NCI-H1694 treated with DMSO at 0.1 percent for 48 hours (cell line): ENCODE results near the gene CCDC148.
"Not testable (repeated sequence)": the region's sequence is repeated elsewhere in the genome, so short reads cannot be mapped to it uniquely, and the experiment has no call there.

Experiments
- DNase-seq: peaks from one replicate; lab custom pipeline; 2025; lab: John Stamatoyannopoulos, UW

CCDC148 gene

GRCh38 chr2:158481116-158481515, 24.6 kb upstream of the CCDC148 start:
- no peak for DNase-seq

DNA sequence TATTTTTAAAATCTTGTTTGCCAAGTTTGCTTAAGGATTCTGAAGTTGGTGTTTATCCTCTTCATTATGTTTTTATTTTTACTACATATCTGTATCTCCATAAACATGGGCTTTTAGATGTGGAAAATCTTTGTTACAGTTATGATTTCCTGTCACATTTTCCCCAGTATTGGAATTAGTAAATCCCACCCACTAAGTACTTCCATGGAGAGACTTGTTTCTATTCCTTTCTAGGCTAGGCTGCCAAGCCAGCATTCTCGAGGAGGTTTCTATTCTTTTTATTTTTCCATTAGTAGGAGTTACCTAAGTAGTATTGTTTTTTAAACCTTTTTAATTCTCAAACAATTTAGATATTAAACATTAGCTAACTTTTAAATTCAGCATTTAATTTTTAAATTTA, 22.3 kb upstream of the CCDC148 start:
- no peak for DNase-seq

DNA sequence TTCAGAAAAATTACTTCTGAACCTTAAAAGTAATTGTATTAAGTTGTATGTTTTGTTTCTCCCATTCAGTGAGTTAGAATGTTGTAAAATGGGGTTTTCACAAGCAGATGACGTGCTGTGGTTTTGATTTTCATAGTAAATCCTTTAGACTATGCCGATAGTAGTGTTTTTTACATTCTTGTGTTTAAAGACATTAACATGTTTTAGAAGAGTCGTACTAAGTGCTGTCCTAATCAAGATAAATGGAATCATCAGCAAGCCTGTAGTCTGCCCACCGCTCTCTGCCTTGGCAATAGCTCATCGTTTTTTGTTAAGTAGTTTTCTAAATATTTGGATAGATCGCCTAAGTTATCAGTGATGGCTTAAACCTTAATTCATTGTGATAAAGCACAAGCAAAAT, 21.7 kb upstream of the CCDC148 start:
- DNase-seq: no peak

DNA sequence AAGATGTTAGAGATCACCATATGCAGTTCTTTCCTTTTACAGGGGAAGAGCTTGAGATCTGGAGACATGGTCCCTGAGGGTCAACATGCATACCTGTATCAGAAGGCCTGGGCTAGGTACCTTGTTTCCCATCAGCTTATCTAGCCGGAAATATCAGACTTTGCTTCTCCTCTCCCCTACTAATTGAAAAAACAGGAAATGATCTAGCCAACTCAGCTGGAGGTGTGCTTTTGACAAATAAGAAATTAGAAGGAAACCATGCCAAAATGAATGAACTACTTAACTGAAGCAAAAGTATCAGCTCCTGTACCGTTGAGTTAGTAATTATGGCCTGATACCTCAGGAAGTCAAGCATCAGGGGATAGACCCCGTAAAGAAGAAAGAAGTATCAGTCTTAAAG, 20.6 kb upstream of the CCDC148 start:
- DNase-seq: no peak

- not testable (repeated sequence) for DNase-seq
These were observed 18.0 kb upstream of the CCDC148 start for GRCh38 chr2:158474526-158475011.

- no peak for DNase-seq
These were observed 17.3 kb upstream of the CCDC148 start for GRCh38 chr2:158473719-158474392.

DNA sequence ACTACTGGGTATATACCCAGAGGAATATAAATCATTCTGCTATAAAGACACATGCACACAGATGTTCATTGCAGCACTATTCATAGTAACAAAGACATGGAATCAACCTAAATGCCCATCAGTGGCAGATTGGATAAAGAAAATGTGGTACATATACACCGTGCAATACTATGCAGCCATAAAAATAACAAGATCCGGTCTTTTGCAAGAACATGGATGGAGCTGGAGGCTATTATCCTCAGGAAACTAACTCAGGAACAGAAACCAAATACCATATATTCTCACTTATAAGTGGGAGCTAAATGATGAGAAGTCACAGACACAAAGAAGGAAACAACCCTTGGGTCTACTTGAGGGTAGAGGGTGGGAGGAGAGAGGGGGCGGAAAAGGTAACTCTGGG, 16.7 kb upstream of the CCDC148 start:
- DNase-seq: not testable (repeated sequence)

- DNase-seq: not testable (repeated sequence)
These were observed 16.3 kb upstream of the CCDC148 start for GRCh38 chr2:158472829-158473228.

- DNase-seq: no peak
These were observed 10.7 kb upstream of the CCDC148 start for GRCh38 chr2:158467248-158467647.

GRCh38 chr2:158464426-158465281, 8.1 kb upstream of the CCDC148 start:
- peak; percentile 39 for DNase-seq

- no peak for DNase-seq
These were observed 7.0 kb upstream of the CCDC148 start for GRCh38 chr2:158463496-158464095.

GRCh38 chr2:158460632-158461297, 4.2 kb upstream of the CCDC148 start:
- DNase-seq: no peak

- no peak for DNase-seq
These were observed 2.8 kb upstream of the CCDC148 start for GRCh38 chr2:158459161-158460003.

GRCh38 chr2:158458617-158458920, 2.0 kb upstream of the CCDC148 start:
- DNase-seq: no peak

DNA sequence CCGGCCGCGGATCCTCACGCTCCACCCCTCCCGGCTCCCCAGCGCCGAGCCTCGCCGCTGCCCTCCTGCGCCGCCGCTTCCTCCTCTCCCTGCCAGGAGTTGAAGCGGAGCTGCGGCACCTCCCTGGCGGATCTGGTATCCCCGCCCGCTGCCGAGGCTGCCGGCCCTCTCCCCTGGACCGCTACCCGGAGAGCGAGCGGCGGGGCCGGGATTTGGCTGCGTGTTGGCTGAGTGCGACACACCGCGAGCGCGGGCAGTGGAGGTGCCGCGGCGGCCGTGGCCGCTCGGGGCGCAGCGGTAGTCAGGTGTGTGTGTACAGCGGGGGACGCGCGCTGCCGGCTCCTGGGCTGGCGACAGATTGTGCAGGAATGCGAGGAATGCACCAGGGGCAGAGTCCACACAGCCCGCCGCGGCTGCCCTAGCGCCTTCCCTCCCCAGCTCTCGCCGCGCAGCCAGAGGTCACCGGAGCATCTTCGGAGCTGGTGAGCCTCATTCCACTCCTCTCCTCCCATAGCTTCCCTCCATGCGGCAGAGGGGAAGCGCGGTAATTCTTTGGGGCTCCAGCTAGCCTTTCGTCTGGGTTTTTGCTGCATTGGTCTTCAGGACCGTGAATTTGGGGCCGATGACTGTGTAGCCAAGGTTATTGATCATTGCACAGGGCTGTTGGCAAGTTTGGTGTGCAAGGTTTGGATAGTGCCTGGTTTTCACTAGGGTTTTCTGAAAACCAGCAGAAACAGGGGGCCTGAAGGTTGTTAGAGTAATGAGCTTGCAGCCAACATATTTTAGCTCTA, 1.5 kb upstream of the CCDC148 start:
- peak; percentile 48 for DNase-seq

- peak; percentile 48 for DNase-seq
These were observed 706 bp upstream of the CCDC148 start for GRCh38 chr2:158457092-158457825.

- no peak for DNase-seq
These were observed 12.9 kb downstream of the CCDC148 start for GRCh38 chr2:158443606-158444005.

DNA sequence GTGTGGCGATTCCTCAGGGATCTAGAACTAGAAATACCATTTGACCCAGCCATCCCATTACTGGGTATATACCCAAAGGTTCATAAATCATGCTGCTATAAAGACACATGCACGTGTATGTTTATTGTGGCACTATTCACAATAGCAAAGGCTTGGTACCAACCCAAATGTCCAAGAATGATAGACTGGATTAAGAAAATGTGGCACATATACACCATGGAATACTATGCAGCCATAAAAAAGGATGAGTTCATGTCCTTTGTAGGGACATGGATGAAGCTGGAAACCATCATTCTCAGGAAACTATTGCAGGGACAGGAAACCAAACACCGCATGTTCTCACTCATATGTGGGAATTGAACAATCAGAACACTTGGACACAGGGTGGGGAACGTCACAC, 17.5 kb downstream of the CCDC148 start:
- DNase-seq: not testable (repeated sequence)

- not testable (repeated sequence) for DNase-seq
These were observed 22.8 kb downstream of the CCDC148 start for GRCh38 chr2:158433716-158434115.

DNA sequence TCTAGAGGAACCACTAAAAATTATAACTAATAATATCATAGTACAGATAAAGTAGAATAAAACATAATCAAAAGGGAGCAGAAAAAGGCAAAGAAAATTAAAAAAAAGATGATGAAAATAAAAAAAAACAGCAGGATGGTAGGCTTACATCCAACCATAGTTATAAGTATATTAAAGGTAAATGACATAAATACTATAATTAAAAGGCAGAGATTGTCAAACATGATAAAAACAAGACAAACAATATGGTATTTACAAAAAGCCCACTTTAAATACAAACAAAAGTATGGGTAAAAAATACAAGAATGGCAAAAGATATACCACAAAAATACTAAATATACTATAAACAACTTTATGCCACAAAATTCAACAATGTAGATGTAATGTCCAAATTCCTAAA, 24.4 kb downstream of the CCDC148 start:
- DNase-seq: no peak
